DMS114 treated with DMSO at 0.1 percent for 48 hours (cell line): ENCODE measurements around the gene AAMDC.
"Not testable (repeated sequence)": the region's sequence is repeated elsewhere in the genome, so short reads cannot be mapped to it uniquely, and the experiment has no call there.

Experiments
- DNase-seq: peaks from one replicate; lab custom pipeline; 2025; ENCODE audit not compliant: unreplicated experiment; lab: John Stamatoyannopoulos, UW

AAMDC gene

DNA sequence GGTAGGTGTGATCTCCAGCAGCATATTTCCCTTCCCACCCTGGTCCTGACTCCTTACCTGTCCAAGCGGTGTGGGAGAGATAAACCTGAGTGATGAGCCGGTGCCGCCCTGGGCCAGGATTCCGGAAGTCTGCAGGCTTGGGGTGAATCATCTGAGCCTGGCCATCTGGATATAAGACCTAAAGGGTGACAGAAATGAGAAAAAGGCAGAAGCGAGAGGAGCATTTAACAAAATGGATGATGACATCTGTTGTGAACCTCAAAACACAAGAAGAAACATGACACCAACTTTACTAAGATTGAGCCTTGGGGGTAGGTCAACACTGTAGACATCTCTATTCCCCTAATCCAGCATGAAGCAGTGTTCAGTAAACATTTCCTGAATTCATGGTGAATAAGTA lies 62.8 kb downstream of the AAMDC start:
- no peak for DNase-seq

DNA sequence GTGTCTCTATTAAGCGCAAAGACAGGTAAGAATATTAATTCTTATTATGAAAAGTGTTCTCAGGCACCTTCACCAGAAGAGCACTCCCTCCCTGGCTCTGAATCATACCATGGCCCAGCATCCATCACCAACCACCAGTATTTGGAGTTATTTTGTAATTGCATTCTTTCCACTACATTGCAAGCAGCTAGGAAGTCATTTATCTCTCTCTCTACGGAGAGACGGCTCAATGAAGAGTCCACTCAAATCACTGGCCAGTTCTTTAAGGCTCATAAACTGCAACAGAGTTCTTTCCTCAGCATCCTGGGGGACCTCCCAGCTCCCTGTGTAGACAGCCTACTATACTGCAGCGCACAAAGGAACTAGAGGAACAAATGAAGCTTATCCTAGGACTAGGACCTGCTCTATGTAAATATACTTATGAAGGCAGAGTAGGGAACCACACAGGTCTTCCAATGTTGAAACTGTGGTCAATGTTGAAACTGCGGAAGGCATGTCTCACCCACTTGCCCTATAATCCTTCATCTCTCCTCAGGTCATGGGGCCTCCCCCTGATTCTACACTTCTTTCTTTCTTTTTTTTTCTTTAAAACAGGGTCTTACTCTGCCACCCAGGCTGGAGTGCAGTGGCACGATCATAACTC lies 63.4 kb downstream of the AAMDC start:
- DNase-seq = no peak

DNA sequence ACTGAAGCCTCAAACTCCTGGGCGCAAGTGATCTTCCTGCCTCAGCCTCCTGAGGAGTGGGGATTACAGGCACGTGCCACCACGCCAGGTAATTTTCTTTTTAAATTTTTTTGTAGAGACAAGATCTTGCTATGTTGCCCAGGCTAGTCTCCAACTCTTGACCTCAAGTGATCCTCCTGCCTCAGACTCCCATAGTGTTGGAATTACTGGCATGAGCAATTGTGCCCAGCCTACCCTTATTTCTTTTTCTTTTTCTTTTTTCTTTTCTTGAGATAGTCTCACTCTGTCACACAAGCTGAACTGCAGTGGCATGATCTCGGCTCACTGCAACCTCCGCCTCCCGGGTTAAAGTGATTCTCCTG lies 63.9 kb downstream of the AAMDC start:
- DNase-seq = no peak

DNA sequence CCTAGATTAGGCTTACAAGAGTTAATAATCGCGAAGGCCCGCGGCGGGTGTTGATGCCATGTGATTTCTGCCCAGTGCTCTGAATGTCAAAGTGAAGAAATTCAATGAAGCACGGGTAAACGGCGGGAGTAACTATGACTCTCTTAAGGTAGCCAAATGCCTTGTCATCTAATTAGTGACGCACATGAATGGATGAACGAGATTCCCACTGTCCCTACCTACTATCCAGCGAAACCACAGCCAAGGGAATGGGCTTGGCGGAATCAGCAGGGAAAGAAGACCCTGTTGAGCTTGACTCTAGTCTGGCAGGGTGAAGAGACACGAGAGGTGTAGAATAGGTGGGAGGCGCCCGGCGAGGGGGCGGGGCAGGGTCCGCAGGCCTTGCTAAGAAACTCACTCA lies 65.5 kb downstream of the AAMDC start:
- DNase-seq = no peak

DNA sequence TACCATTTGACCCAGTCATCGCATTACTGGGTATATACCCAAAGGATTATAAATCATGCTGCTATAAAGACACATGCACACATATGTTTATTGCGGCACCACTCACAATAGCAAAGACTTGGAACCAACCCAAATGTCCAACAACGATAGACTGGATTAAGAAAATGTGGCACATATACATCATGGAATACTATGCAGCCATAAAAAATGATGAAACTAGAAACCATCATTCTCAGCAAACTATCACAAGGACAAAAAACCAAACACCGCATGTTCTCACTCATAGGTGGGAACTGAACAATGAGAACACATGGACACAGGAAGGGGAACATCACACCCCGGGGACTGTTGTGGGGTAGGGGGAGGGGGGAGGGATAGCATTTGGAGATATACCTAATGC lies 68.1 kb downstream of the AAMDC start:
- DNase-seq = not testable (repeated sequence)

DNA sequence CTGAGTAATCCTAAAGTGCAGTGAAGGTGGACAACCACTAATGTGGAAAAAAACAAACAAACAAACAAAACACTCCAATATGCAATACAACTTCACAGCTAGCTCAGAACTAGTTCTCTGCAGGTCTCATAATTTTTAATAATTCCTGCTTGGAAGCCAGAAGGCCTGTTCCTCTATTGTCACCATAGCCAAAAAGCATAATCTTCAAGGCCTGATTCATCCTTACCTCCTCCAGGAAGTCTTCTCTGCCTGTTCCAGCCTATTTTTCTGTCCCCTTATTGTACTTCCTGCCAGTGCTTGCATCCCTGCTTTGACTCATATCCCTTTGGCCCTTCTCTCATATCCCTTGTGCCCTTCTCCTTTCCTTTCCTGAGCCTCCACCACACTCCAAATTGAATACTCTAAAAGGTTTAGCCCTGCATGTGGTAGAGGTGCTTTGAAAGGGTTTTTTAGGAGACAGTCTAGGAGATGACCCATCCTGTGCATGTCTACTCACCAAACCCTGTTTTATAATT lies 69.2 kb downstream of the AAMDC start:
- not testable (repeated sequence) for DNase-seq

DNA sequence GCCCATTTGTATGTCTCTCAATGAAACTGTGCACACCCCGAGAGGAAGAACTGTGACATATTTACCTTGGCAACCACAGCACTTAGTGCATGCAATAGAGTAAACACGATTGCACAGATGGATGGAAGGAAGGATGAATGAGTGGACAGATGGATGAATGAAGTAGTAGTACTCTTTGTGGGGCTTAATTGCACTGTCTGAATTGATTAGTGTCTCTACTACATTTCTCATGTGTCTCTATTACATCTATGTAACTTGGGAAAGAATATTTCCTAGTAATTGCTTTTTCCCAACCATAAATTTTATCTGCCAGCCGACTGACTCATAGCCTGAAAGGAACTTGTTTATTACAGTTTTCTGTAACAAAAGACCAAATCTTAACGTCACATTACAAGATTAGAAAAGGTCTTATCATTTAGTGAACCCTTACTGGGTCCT lies 69.7 kb downstream of the AAMDC start:
- DNase-seq = not testable (repeated sequence)

DNA sequence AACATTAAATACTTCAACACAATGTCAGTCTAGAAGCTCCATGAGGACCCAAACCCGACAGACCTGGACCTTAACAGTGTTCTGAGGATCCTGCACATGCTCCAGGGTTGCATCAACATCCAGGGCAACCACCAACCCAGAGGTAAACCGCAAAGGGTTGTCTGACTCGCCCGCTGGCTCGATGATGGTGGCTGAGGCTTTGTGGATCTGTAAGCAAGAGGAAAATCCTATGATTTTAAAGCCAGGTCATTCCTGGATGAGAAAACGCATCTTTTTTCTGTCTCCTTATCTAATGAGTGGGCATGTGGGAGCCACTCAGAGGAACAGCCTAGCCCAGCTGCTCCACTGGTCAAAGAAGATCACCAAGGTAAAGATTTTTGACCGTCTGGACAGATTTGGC lies 70.3 kb downstream of the AAMDC start:
- DNase-seq = not testable (repeated sequence)

DNA sequence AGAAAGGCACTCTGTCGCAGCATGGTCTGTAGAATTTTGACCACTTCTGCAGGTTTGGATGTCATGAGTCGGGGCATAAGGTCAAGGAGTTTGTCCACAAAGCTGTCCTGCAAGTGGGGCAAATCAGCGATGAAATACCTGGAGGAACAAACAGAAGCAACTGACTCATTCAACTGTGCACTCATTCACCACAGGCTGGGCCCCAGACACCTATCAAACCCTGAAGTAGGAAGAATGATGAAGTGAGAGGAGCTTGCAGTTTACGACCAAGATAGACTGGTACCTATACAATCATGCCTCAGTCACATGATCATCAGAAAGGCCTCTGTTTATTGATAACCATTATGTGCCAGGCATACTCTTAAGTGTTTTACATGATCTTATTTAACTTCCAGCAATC lies 70.8 kb downstream of the AAMDC start:
- DNase-seq = not testable (repeated sequence)

DNA sequence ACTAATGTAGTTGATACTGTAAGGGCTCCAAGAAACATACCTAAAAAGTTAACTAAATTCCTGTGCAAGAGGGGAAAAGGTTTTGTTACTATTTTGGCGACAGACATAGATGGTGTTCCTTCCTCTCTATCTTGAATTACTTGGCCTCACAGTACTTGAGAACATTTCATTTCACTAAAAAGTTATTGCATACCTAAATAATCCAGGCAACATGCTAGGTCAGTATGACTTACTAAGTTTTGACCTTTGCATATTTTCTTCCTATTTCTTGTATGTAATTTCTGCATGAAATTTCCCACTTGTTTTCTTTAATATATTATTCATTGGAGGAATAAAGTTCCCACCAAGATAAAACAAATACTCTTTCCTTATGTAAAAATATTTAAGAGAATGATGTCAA lies 74.0 kb downstream of the AAMDC start:
- DNase-seq = not testable (repeated sequence)

DNA sequence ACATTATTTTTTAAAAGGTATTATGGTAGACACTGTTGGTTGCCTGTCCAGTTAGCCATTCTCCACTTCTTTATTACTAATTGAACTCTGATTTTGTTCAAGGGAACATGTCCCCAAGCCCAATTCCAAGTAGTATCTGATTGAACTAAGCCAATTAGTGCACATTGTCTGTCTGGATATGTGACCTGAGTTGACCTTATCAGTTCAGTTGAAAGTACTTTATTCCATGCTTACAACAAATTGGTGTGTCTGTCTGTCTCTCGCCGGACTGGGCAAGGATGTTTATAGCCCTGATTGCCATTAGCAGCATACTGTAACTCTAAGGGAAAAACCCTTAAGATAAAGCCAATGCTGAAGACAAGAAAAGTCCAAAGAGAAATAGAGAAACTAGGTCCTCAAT lies 87.9 kb downstream of the AAMDC start:
- DNase-seq = no peak

DNA sequence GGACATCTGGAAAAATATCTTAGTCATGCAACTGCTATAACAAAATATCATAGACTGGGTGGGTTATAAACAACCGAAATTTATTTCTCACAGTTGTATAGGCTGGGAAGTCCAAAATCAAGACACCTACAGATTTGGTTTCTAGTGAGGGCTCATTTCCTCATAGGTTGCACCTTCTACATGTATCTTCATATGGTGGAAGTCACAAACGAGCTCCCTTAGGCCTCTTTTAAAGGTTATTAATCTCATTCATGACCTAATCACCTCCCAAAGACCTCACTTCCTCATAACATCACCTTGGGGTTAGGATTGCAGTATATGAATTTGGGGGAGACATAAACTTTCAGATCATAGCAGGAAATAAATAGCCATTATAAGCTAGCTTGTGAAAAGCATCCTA lies 88.3 kb downstream of the AAMDC start:
- no peak for DNase-seq

DNA sequence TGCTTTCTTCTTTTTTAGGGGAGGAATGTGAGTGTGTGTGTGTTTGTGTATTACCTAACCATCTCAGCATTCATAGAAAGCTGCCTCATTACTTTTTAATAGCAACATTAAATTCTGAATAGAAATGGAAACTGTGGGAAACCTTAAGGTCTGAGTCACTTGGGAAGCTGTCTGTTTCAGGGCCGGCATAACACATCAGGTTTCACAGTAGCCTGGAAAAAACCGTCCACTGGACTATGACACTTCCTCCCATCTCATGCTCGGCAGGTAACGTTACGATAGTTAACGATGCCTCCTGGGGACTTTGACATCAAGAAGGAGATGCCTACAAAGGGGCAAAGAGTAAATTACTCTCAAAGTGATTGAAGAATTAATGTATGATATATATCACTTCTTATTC lies 89.9 kb downstream of the AAMDC start:
- not testable (repeated sequence) for DNase-seq

DNA sequence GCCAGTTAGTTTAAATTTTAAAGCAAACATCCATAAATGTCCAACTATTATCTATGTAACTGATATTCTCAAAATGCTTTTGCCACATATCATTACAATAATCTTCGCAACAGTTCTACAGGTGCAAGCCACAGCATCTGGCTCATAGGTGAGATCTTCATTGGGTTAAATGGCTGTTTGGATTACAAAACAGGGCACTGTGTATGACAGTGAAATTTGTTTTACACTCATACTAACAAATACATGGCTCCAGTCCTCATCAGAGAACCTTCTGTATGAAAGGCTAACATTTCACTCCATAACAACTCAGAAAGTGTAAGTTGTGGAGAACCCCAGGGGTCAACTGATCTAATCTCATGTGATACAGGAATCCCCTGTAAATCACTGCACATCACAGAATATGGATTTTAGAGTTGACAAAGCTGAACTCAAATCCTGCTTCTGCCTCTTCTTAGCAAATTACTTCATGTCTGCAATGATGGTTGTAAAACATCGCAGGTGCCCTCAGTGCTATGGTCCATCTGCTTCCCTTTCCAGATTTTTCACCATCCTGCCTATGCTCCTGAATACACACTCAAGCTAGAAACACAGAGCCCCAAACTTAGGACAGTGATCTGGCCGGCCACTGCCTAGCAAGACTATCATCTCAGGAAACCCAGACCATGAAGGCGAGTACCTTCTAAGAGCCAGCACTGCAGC lies 92.8 kb downstream of the AAMDC start:
- DNase-seq = not testable (repeated sequence)

DNA sequence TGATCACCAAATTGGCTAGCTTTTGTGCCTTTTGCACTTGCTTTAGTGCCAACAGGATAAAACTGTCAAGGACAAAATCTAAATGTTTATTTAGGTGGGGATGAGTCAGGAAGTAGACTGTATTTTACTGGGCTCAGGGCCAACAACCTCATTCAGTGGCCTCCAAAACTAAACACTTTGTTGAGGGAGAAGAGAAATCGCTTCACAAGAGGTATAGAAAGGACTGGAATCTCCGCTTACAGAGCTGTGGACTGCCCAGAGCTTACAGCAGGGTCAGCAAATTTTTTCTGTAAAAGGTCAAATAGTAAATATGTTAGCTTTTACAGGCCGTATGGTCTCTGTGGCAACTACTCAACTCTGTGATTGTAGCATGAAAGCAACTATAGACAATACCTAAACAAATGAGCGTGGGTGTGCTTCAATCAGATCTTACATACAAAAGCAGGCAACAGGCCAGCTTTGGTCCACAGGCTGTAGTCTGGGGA lies 93.4 kb downstream of the AAMDC start:
- DNase-seq = not testable (repeated sequence)

DNA sequence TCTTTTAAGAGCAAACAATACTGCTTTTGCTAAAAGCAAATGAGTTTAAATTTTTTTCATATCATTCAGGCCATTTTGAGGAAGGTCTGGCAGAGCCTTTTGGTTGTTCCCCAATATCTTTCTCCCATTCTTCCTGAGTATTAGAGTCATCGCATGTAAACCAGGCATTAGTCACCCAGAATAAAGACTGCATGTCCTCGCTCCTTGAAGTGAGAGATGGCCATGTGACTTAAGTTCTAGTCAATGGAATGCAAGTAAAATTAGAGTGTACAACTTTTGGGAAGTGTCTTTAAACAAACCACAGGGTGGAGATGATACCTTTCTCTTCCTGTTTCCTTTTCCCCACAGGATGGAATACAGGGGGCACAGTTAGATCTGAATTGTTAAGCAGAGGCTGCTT lies 96.8 kb downstream of the AAMDC start:
- not testable (repeated sequence) for DNase-seq
